MG63 (cell line): ENCODE measurements around the gene NUTM2F. TPM values are rescaled to one million over a fixed set of nuclear protein-coding genes. Genes with fewer than 3 reads are reported as not detected.
"Not testable (repeated sequence)": the region's sequence is repeated elsewhere in the genome, so short reads cannot be mapped to it uniquely, and the experiment has no call there.

Experiments
- DNase-seq: peaks from one replicate; pipeline ENCODE4 v3.0.0-alpha.2; 2020
- H3K27me3 ChIP-seq: fragments of 250-450 bp; sonication (Bioruptor Pico); 2 replicates; pipeline ENCODE4 v1.5.1; 2020; ENCODE audit warnings: mild to moderate bottlenecking, moderate library complexity
- H3K36me3 ChIP-seq: fragments of 250-450 bp; sonication (Bioruptor Pico); 2 replicates; pipeline ENCODE4 v1.5.1; 2020; ENCODE audit warnings: mild to moderate bottlenecking, moderate library complexity
- H3K4me3 ChIP-seq: fragments of 250-450 bp; sonication (Bioruptor Pico); 2 replicates; pipeline ENCODE4 v1.5.1; 2020; ENCODE audit warnings: mild to moderate bottlenecking, moderate library complexity
- H3K9me3 ChIP-seq: fragments of 250-450 bp; sonication (Bioruptor Pico); 2 replicates; pipeline ENCODE4 v1.5.1; 2020; ENCODE audit warnings: mild to moderate bottlenecking, moderate library complexity
- total RNA-seq: library from RNA; depleted of rRNA; stranded (reverse); fragments of >200 nt; shearing (Covaris generic); gene quantifications from 2 replicates; pipeline ENCODE4 v1.2.3, GENCODE V29; 2014; ENCODE audit warnings: low replicate concordance; rRNA removed

NUTM2F gene
- total RNA-seq, 1 experiment from 2014 or later: not detected

- Histone ChIP-seq H3K27me3 (no peaks in the 10 kb centered on the region), H3K9me3 (0 out of 2 replicates have a peak, but pooled peaks cover 3% of the 10 kb centered on the region), H3K4me3 (no peak overlapping the region), H3K36me3 (peaks cover 27% of the 10 kb centered on the region)
- DNase-seq: no peak
Observed at GRCh38 chr9:94280409-94280989, 47.9 kb downstream of the NUTM2F start.

GRCh38 chr9:94277885-94278536 is 50.4 kb downstream of the NUTM2F start:
- no peak overlapping the region for H3K4me3 ChIP-seq
- H3K27me3 ChIP-seq: no peaks in the 10 kb centered on the region
- no peak for DNase-seq
- H3K9me3 ChIP-seq: 0 out of 2 replicates have a peak, but pooled peaks cover 3% of the 10 kb centered on the region
- H3K36me3 ChIP-seq: peaks cover 27% of the 10 kb centered on the region

- H3K4me3 ChIP-seq: not testable (repeated sequence)
Observed at GRCh38 chr9:94277029-94277428, 51.4 kb downstream of the NUTM2F start.

GRCh38 chr9:94270009-94270408 is 58.4 kb downstream of the NUTM2F start:
- Histone ChIP-seq H3K36me3 (no peaks in the 10 kb centered on the region; the same call in 1 of the 2 replicates), H3K27me3 (no peaks in the 10 kb centered on the region), H3K4me3 (no peak overlapping the region), H3K9me3 (no peaks in the 10 kb centered on the region; the same call in 1 of the 2 replicates)
- DNase-seq: no peak

More at GRCh38 chr9:94277029-94277428, 51.4 kb downstream of the NUTM2F start:
- DNase-seq, H3K27me3 ChIP-seq, H3K9me3 ChIP-seq: not testable (repeated sequence)
- H3K36me3 ChIP-seq: peaks cover 27% of the 10 kb centered on the region

GRCh38 chr9:94269264-94269663 is 59.2 kb downstream of the NUTM2F start:
- Histone ChIP-seq H3K4me3 (no peak overlapping the region), H3K27me3 (no peaks in the 10 kb centered on the region), H3K36me3 (peaks cover 3% of the 10 kb centered on the region), H3K9me3 (no peaks in the 10 kb centered on the region; the same call in 1 of the 2 replicates)
- DNase-seq: no peak

Other genes starting within 250 kb of the NUTM2F start
- gene PTPDC1, start 244.2 kb downstream of the NUTM2F start, total RNA-seq: 2.4 and 3.6 TPM in 2 replicates
- 1.6 and 4.0 TPM in 2 replicates for gene ZNF169, start 69.3 kb downstream of the NUTM2F start, total RNA-seq
- gene PCAT7, start 226.4 kb upstream of the NUTM2F start, total RNA-seq: 1.2 and 4.0 TPM in 2 replicates